Psoas muscle (tissue), 8 donors: Measurements from ENCODE around the gene ARL4D. TPM values are rescaled to one million over a fixed set of nuclear protein-coding genes. Genes with fewer than 3 reads are reported as not detected.

ENCODE experiments used
- ATAC-seq, 4 donors: fragments of 200-7000 bp; cut with Tn5 transposase; one replicate each; pipeline ENCODE4 v1.9.1; 2020; ENCODE audit warnings: moderate library complexity in 3 of 4, mild to moderate bottlenecking in 2 of 4
- DNase-seq, 2 donors: peaks; one replicate each; pipeline ENCODE4 v3.0.0-alpha.2; 2020
- H3K27ac ChIP-seq: fragments of 200-600 bp; one replicate; pipeline ENCODE4 v1.8.0; 2022
- H3K27me3 ChIP-seq, 3 donors: fragments of 200-600 bp in 1 of 3; one replicate each; pipeline versions ENCODE4 v1.6.1 to v1.8.0; 2013 to 2022; ENCODE audit warnings: low read length in 2 of 3, mild to moderate bottlenecking in 2 of 3, moderate library complexity in 1 of 3; ENCODE audit not compliant: insufficient read depth in 3 of 3
- H3K36me3 ChIP-seq, 2 donors: fragments of 200-600 bp in 1 of 2; one replicate each; pipeline versions ENCODE4 v1.6.1 to v1.8.0; 2013 to 2022; ENCODE audit warnings: low read depth in 1 of 2, mild to moderate bottlenecking in 1 of 2, moderate library complexity in 1 of 2; ENCODE audit not compliant: insufficient read depth in 1 of 2
- H3K4me1 ChIP-seq: fragments of 200-600 bp; one replicate; pipeline ENCODE4 v1.8.0; 2022
- H3K4me3 ChIP-seq: fragments of 200-600 bp; one replicate; pipeline ENCODE4 v1.8.0; 2022; ENCODE audit warnings: mild to moderate bottlenecking
- H3K9me3 ChIP-seq: fragments of 200-600 bp; one replicate; pipeline ENCODE4 v1.8.0; 2022
- CTCF ChIP-seq: fragments of 200-600 bp; IDR thresholded peaks from one replicate; pipeline ENCODE4 v1.8.0; 2022; ENCODE audit warnings: antibody characterized with exemption
- WGBS, 3 donors: extraction: QIAGEN DNeasy Blood & Tissue Kit; methylation state at CpG; one replicate each; pipeline versions ENCODE4 v1.1.6 to v1.1.7; 2013; 5-methylcytosine and 5-hydroxymethylcytosine counted together
- intact Hi-C, 2 donors: fragments of 100-400 bp; cut with DNase I; formaldehyde crosslinking; loops; one replicate each; pipeline versions ENCODE4 v1.11.0 to v1.14.2; 2022
- polyA plus RNA-seq, 3 donors: library from polyadenylated mRNA; stranded (reverse); fragments of 200-250 nt; gene quantifications; one replicate each; pipeline ENCODE4 v1.2.3, GENCODE V29; 2013
- total RNA-seq, 4 donors: library from RNA; stranded (reverse); fragmentation: NEBNext Ultra II Directional in 2 of 4; extraction: Animal tissue kit (Norgen Biotek cat#: 25700) in 2 of 4; gene quantifications; one replicate each; pipeline versions ENCODE4 v1.2.1 to v1.2.4, GENCODE V29; 2021 to 2023
- donor health status: healthy with polysubstance abuse.
- donor health status: DM: no; HTN: no; CAD: no; lungs with moderate emphysema.
- donor health status: Bipolar disorder and iron deficiency.
- donor health status: healthy.
- donor health status: DM: yes; HTN: yes; CAD: no.
- donor health status: DM: no; HTN: no; CAD: no.
- donor health status: DM: no; HTN: no; CAD: no.
- donor health status: DM: yes; HTN: yes; CAD: no.

ARL4D gene
- total and polyA plus RNA-seq, 7 donors: 0.69 to 6.5 (median 1.7) TPM

GRCh38 chr17:43409131-43409530, 10.3 kb downstream of the ARL4D start:
- Histone ChIP-seq H3K27ac (no peak overlapping the region), H3K36me3 (no peaks in the 10 kb centered on the region), H3K9me3 (no peaks in the 10 kb centered on the region), H3K4me3 (no peak overlapping the region), H3K27me3 (peaks cover 0 to 5% (median 0%) of the 10 kb centered on the region in 3 donors), H3K4me1 (no peaks in the 10 kb centered on the region)
- WGBS, 3 donors: 70 to 87% (median 73%) methylated on average over 3 of the region's 3 CpGs
- ATAC-seq: no peak
- no peak for DNase-seq
- intact Hi-C loops: no loop called here
- no peak for TF ChIP-seq CTCF

- intact Hi-C loops: loop anchor here in 1 of 2 donors (5.0 kb wide), 1 partner anchor 57 kb away; no protein-coding TSS in a partner anchor
- DNase-seq (no peak), ATAC-seq (peak in 1 of 4 donors; percentile 24)
- H3K27me3 ChIP-seq: peaks cover 0 to 5% (median 0%) of the 10 kb centered on the region in 3 donors
- no peaks in the 10 kb centered on the region for H3K9me3 ChIP-seq
- TF ChIP-seq CTCF: no peak
- H3K27ac ChIP-seq: no peak overlapping the region
- H3K4me3 ChIP-seq: no peak overlapping the region
- H3K36me3 ChIP-seq: no peaks in the 10 kb centered on the region
- 52 to 53% (median 52%) methylated on average over 6 of the region's 6 CpGs for WGBS, 3 donors
- no peaks in the 10 kb centered on the region for H3K4me1 ChIP-seq
These were observed 12.0 kb downstream of the ARL4D start for GRCh38 chr17:43410557-43411368.

GRCh38 chr17:43411369-43411677, 12.5 kb downstream of the ARL4D start:
- no peak for ATAC-seq
- H3K27ac ChIP-seq: no peak overlapping the region
- no peak for DNase-seq

GRCh38 chr17:43411749-43412148, 13.0 kb downstream of the ARL4D start:
- no peaks in the 10 kb centered on the region for H3K36me3 ChIP-seq
- peaks cover 0 to 5% (median 0%) of the 10 kb centered on the region in 3 donors for H3K27me3 ChIP-seq
- DNase-seq (no peak), ATAC-seq (no peak)
- TF ChIP-seq CTCF: no peak
- H3K27ac ChIP-seq: no peak overlapping the region
- WGBS, 3 donors: 57 to 68% (median 66%) methylated on average over 6 of the region's 6 CpGs
- no peak overlapping the region for H3K4me3 ChIP-seq
- no peaks in the 10 kb centered on the region for H3K9me3 ChIP-seq
- intact Hi-C loops: loop anchor here in 1 of 2 donors (5.0 kb wide), 1 partner anchor 56 kb away; no protein-coding TSS in a partner anchor
- no peaks in the 10 kb centered on the region for H3K4me1 ChIP-seq

More at GRCh38 chr17:43411369-43411677, 12.5 kb downstream of the ARL4D start:
- intact Hi-C loops: loop anchor here in 1 of 2 donors (5.0 kb wide), 1 partner anchor 56 kb away; no protein-coding TSS in a partner anchor
- H3K36me3 ChIP-seq: no peaks in the 10 kb centered on the region
- no peaks in the 10 kb centered on the region for H3K4me1 ChIP-seq
- H3K27me3 ChIP-seq: peaks cover 0 to 5% (median 0%) of the 10 kb centered on the region in 3 donors
- H3K9me3 ChIP-seq: no peaks in the 10 kb centered on the region
- TF ChIP-seq CTCF: no peak
- no peak overlapping the region for H3K4me3 ChIP-seq
